RWPE2 (cell line): ENCODE measurements around the gene ITFG1.

ENCODE experiments used
- ATAC-seq: fragments of 200-7000 bp; cut with Tn5 transposase; 3 replicates; pipeline ENCODE4 v1.9.1; 2021; ENCODE audit warnings: low read depth
- DNase-seq: peaks from one replicate; pipeline ENCODE4 v3.0.0-alpha.2; 2020; ENCODE audit warnings: low spot score
- H3K27ac ChIP-seq: fragments of 450-650 bp; 2 replicates; pipeline ENCODE4 v1.5.1; 2017; ENCODE audit warnings: mild to moderate bottlenecking; ENCODE audit not compliant: poor library complexity, severe bottlenecking
- H3K27me3 ChIP-seq: fragments of 250-450 bp; sonication (Bioruptor Pico); 2 replicates; pipeline ENCODE4 v1.5.1; 2021; ENCODE audit warnings: mild to moderate bottlenecking, moderate library complexity; ENCODE audit not compliant: insufficient read depth, poor library complexity, severe bottlenecking
- H3K36me3 ChIP-seq: fragments of 250-450 bp; sonication (Bioruptor Pico); 2 replicates; pipeline ENCODE4 v1.5.1; 2020; ENCODE audit warnings: low read depth, mild to moderate bottlenecking, moderate library complexity
- H3K4me1 ChIP-seq: fragments of 250-450 bp; sonication (Bioruptor Pico); 2 replicates; pipeline ENCODE4 v1.5.1; 2021; ENCODE audit warnings: mild to moderate bottlenecking, moderate library complexity; ENCODE audit not compliant: insufficient read depth, poor library complexity, severe bottlenecking
- H3K4me3 ChIP-seq: fragments of 250-450 bp; sonication (Bioruptor Pico); 2 replicates; pipeline ENCODE4 v1.5.1; 2021; ENCODE audit warnings: mild to moderate bottlenecking, moderate library complexity; ENCODE audit not compliant: severe bottlenecking
- H3K9me3 ChIP-seq: fragments of 250-450 bp; sonication (Bioruptor Pico); 2 replicates; pipeline ENCODE4 v1.5.1; 2021; ENCODE audit warnings: mild to moderate bottlenecking, moderate library complexity; ENCODE audit not compliant: severe bottlenecking
- TF ChIP-seq, protein P1 (sequence below): fragments of 450-650 bp; IDR thresholded peaks from one replicate; pipeline ENCODE4 v1.5.1; 2017; ENCODE audit warnings: mild to moderate bottlenecking, moderate library complexity; ENCODE audit not compliant: poor library complexity, severe bottlenecking

ITFG1 gene

DNA sequence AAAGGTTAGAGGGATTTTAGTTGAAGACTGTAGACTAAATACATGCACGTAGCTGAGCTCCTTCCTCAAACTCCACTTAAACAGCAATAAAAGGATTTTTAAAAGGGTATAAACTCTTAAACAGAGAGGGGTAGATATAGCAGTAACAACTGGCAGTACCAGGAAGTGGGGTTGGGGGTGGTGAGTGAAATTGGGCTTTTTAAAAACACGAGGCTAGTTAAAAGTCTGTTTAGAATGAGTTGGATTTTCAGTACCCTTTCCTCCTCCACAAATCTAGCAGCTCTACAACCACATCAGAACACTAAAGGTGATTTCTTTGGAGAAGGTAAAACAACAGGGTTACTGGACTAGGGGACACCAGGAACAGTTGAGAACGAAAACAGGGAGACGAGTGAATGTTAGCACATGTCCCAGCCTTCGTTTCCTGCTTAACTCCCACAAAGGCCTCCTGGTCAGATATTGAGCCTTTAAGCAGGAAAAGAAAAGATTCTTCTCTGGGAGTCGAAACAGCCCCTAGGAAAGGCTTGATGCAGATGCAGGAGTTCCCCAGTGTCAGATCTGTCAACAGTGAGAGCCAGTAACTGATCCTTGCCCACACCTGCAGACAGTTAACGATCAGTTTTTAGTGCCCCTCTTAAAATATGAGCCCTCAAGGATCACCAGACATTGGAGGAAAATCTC is 331.0 kb downstream of the ITFG1 start:
- no peak for DNase-seq
- H3K4me3 ChIP-seq: no peak overlapping the region
- TF ChIP-seq, protein P1, sequence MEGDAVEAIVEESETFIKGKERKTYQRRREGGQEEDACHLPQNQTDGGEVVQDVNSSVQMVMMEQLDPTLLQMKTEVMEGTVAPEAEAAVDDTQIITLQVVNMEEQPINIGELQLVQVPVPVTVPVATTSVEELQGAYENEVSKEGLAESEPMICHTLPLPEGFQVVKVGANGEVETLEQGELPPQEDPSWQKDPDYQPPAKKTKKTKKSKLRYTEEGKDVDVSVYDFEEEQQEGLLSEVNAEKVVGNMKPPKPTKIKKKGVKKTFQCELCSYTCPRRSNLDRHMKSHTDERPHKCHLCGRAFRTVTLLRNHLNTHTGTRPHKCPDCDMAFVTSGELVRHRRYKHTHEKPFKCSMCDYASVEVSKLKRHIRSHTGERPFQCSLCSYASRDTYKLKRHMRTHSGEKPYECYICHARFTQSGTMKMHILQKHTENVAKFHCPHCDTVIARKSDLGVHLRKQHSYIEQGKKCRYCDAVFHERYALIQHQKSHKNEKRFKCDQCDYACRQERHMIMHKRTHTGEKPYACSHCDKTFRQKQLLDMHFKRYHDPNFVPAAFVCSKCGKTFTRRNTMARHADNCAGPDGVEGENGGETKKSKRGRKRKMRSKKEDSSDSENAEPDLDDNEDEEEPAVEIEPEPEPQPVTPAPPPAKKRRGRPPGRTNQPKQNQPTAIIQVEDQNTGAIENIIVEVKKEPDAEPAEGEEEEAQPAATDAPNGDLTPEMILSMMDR: no peak

DNA sequence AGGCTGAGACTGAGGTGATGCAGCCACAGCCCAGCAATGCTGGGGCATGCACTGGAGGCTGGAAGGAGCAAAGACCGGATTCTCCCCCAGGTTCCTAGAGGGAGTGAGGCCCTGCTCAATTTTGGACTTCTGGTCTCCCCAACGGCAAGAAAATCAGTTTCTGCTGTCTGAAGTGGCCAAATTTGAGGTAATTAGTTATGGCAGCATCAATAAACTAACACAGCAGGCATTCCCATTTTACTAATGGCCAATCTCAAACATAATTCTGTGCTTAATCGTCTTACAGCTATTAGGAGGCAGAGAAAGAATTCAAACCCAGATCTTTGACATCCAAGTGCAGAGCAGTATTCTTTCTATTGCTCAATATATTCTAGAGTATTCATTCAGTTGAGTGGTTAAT is 333.3 kb downstream of the ITFG1 start:
- peaks cover 63% of the 10 kb centered on the region for H3K36me3 ChIP-seq
- H3K27me3 ChIP-seq: no peaks in the 10 kb centered on the region
- DNase-seq (no peak), ATAC-seq (no peak)
- no peak overlapping the region for H3K4me3 ChIP-seq
- no peak overlapping the region for H3K27ac ChIP-seq
- TF ChIP-seq, protein P1: no peak
- H3K4me1 ChIP-seq: no peaks in the 10 kb centered on the region
- H3K9me3 ChIP-seq: no peaks in the 10 kb centered on the region

More for the DNA sequence above, 331.0 kb downstream of the ITFG1 start:
- no peaks in the 10 kb centered on the region for H3K27me3 ChIP-seq
- peaks cover under 1% of the 10 kb centered on the region for H3K4me1 ChIP-seq
- no peak overlapping the region for H3K27ac ChIP-seq
- no peaks in the 10 kb centered on the region for H3K9me3 ChIP-seq
- H3K36me3 ChIP-seq: peaks cover 57% of the 10 kb centered on the region
- no peak for ATAC-seq

DNA sequence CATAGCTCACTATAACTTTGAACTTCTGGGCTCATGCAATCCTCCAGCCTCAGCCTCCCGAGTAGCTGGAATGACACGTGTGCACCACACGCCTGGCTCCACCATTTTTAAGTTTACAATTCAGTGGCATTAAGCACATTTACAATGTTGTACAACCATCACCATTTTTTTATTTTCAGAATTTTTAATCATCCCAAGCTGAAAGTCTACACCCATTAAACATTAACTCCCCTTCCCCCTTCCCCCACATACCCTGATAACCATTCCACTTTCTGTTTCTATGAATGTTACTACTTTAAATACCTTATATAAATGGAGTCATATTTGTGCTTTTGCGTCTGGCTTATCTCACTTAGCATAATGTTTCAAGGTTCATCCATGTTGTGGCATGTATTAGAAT is 335.1 kb downstream of the ITFG1 start:
- no peaks in the 10 kb centered on the region for H3K4me1 ChIP-seq

DNA sequence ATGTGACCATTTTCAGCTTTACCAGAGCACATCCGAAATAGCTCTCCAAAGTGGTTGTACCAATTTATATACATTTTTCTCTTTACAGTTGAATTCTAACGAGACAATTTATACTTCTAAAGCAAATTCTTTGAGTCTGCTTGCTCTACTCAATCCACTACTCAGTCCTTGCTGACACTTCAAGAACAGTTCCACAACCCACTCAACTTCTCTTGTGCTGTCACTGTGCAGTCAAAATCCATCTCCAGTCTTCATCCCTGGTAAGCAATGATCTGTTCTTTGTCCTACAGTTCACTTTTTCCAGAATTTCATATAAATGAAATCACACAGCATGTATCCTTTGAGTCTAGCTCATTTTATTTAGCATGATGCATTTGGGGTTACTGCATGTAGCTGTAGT is 347.7 kb downstream of the ITFG1 start:
- TF ChIP-seq, protein P1: no peak
- DNase-seq (no peak), ATAC-seq (no peak)
- no peak overlapping the region for H3K4me3 ChIP-seq
- no peaks in the 10 kb centered on the region for H3K9me3 ChIP-seq
- H3K36me3 ChIP-seq: peaks cover 51% of the 10 kb centered on the region
- no peak overlapping the region for H3K27ac ChIP-seq
- no peaks in the 10 kb centered on the region for H3K27me3 ChIP-seq
- no peaks in the 10 kb centered on the region for H3K4me1 ChIP-seq

More for the DNA sequence above, 335.1 kb downstream of the ITFG1 start:
- DNase-seq (no peak), ATAC-seq (no peak)
- no peak overlapping the region for H3K4me3 ChIP-seq
- H3K27me3 ChIP-seq: no peaks in the 10 kb centered on the region
- H3K27ac ChIP-seq: no peak overlapping the region
- no peaks in the 10 kb centered on the region for H3K9me3 ChIP-seq
- H3K36me3 ChIP-seq: peaks cover 67% of the 10 kb centered on the region
- TF ChIP-seq, protein P1: no peak

DNA sequence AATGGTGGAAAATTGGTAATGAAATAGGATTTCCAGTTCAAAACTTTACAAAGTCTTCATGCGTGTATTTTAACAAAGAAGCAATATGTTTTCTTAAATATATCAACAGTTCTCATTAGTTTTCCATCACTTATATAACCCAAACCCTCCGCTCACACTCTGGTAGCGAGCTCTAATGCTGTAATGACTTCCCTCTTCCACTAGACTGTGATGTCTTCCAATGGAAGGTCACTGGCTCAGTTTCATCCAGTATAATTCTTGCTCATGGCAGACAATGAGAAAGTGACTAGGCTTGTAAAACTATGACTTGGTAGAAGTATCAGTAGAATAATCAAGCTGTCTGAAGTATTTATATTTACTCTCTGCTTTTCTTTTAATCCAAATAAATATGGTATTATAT is 349.9 kb downstream of the ITFG1 start:
- Histone ChIP-seq H3K36me3 (peaks cover 48% of the 10 kb centered on the region), H3K27ac (no peak overlapping the region), H3K27me3 (no peaks in the 10 kb centered on the region), H3K9me3 (no peaks in the 10 kb centered on the region), H3K4me3 (no peak overlapping the region), H3K4me1 (no peaks in the 10 kb centered on the region)
- ATAC-seq (peak; percentile 50; the same call in 2 of the 3 replicates), DNase-seq (no peak)
- TF ChIP-seq, protein P1: peak; percentile 29
